Measurements from ENCODE around the gene CIDEB.

GRCh38 chr14:24296341-24297157 is 11.2 kb downstream of the CIDEB start:
- TF ChIP-seq, protein P1, sequence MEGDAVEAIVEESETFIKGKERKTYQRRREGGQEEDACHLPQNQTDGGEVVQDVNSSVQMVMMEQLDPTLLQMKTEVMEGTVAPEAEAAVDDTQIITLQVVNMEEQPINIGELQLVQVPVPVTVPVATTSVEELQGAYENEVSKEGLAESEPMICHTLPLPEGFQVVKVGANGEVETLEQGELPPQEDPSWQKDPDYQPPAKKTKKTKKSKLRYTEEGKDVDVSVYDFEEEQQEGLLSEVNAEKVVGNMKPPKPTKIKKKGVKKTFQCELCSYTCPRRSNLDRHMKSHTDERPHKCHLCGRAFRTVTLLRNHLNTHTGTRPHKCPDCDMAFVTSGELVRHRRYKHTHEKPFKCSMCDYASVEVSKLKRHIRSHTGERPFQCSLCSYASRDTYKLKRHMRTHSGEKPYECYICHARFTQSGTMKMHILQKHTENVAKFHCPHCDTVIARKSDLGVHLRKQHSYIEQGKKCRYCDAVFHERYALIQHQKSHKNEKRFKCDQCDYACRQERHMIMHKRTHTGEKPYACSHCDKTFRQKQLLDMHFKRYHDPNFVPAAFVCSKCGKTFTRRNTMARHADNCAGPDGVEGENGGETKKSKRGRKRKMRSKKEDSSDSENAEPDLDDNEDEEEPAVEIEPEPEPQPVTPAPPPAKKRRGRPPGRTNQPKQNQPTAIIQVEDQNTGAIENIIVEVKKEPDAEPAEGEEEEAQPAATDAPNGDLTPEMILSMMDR (IDR thresholded peaks at IDR 0.05 in 2 of 3, conservative IDR thresholded peaks at IDR 0.05 in 1 of 3; ENCODE audit: control insufficient read depth in 2 of 3, extremely low read depth in 1 of 3, insufficient read depth in 1 of 3, low read depth in 3 of 3, low read length in 3 of 3) = peak; percentile 77 to 91 (median 80); a peak in 5 of 6 replicates
- peak; percentile 63 for TF ChIP-seq MAX (IDR thresholded peaks at IDR 0.05; ENCODE audit: low read depth, low read length)
- TF ChIP-seq, protein P2, sequence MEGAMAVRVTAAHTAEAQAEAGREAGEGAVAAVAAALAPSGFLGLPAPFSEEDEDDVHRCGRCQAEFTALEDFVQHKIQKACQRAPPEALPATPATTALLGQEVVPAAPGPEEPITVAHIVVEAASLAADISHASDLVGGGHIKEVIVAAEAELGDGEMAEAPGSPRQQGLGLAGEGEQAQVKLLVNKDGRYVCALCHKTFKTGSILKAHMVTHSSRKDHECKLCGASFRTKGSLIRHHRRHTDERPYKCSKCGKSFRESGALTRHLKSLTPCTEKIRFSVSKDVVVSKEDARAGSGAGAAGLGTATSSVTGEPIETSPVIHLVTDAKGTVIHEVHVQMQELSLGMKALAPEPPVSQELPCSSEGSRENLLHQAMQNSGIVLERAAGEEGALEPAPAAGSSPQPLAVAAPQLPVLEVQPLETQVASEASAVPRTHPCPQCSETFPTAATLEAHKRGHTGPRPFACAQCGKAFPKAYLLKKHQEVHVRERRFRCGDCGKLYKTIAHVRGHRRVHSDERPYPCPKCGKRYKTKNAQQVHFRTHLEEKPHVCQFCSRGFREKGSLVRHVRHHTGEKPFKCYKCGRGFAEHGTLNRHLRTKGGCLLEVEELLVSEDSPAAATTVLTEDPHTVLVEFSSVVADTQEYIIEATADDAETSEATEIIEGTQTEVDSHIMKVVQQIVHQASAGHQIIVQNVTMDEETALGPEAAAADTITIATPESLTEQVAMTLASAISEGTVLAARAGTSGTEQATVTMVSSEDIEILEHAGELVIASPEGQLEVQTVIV (IDR thresholded peaks at IDR 0.05; ENCODE audit: borderline replicate concordance, partially characterized antibody) = no peak
- no peak for TF ChIP-seq EZH2 (IDR thresholded peaks at IDR 0.05; ENCODE audit: borderline replicate concordance, control insufficient read depth, low read depth, low read length)
- no peak for TF ChIP-seq NFYB (IDR thresholded peaks at IDR 0.05; ENCODE audit: insufficient read depth, low read depth, low read length)
- no peak for TF ChIP-seq EP300 (IDR thresholded peaks at IDR 0.05; ENCODE audit: borderline replicate concordance in 1 of 2, control insufficient read depth in 1 of 2, low read depth in 2 of 2, low read length in 2 of 2)
- peak; percentile 70; the same call in 1 of the 2 replicates for TF ChIP-seq RCOR1 (conservative IDR thresholded peaks at IDR 0.05; ENCODE audit: low read depth, low read length)
- no peak for TF ChIP-seq POLR2AphosphoS5 (IDR thresholded peaks at IDR 0.05; ENCODE audit: low read length)
- TF ChIP-seq POLR2A (IDR thresholded peaks at IDR 0.05; ENCODE audit: low read depth, low read length) = 0 out of 2 replicates have a peak, but pooled peaks have one; percentile 27
- TF ChIP-seq, protein P3, sequence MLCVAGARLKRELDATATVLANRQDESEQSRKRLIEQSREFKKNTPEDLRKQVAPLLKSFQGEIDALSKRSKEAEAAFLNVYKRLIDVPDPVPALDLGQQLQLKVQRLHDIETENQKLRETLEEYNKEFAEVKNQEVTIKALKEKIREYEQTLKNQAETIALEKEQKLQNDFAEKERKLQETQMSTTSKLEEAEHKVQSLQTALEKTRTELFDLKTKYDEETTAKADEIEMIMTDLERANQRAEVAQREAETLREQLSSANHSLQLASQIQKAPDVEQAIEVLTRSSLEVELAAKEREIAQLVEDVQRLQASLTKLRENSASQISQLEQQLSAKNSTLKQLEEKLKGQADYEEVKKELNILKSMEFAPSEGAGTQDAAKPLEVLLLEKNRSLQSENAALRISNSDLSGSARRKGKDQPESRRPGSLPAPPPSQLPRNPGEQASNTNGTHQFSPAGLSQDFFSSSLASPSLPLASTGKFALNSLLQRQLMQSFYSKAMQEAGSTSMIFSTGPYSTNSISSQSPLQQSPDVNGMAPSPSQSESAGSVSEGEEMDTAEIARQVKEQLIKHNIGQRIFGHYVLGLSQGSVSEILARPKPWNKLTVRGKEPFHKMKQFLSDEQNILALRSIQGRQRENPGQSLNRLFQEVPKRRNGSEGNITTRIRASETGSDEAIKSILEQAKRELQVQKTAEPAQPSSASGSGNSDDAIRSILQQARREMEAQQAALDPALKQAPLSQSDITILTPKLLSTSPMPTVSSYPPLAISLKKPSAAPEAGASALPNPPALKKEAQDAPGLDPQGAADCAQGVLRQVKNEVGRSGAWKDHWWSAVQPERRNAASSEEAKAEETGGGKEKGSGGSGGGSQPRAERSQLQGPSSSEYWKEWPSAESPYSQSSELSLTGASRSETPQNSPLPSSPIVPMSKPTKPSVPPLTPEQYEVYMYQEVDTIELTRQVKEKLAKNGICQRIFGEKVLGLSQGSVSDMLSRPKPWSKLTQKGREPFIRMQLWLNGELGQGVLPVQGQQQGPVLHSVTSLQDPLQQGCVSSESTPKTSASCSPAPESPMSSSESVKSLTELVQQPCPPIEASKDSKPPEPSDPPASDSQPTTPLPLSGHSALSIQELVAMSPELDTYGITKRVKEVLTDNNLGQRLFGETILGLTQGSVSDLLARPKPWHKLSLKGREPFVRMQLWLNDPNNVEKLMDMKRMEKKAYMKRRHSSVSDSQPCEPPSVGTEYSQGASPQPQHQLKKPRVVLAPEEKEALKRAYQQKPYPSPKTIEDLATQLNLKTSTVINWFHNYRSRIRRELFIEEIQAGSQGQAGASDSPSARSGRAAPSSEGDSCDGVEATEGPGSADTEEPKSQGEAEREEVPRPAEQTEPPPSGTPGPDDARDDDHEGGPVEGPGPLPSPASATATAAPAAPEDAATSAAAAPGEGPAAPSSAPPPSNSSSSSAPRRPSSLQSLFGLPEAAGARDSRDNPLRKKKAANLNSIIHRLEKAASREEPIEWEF (IDR thresholded peaks at IDR 0.05; ENCODE audit: insufficient replicate concordance, low read depth, low read length) = peak; percentile 38
- TF ChIP-seq SREBF1 (IDR thresholded peaks at IDR 0.05; ENCODE audit: low read length) = no peak
- no peak for TF ChIP-seq SP1 (IDR thresholded peaks at IDR 0.05; ENCODE audit: low read depth, low read length)
- TF ChIP-seq YY1 (IDR thresholded peaks at IDR 0.05; ENCODE audit: low read depth, low read length) = peak; percentile 79
- TF ChIP-seq PML (IDR thresholded peaks at IDR 0.05; ENCODE audit: low read length) = no peak
